ENCODE results near the gene CFAP20.

Gene CFAP20

DNA sequence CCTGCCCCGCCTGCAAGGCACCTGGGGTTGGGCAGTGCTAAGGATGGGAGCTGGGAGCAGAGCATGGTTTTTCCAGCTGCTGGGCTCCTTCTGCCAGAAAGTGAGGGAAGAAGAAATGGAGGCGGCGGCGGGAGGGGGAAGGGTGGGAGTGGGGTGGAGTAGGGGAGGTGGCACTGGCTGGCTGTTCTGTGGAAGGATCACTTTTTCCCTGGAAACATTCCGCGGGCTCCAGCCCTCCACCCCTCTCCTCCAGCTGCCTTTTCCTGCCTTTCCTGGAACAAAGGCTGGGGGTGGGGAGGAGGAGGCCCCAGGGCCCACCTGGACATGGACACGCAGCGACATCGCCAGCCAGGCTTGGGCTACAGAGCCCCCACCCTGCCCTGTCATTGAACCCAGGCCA lies 41.1 kb downstream of the CFAP20 start:
- H3K9me3 ChIP-seq (ENCODE audit: insufficient read depth, low read length) = no peaks in the 10 kb centered on the region
- no peak overlapping the region for H3K4me3 ChIP-seq (ENCODE audit: insufficient read depth, low read length, poor library complexity, severe bottlenecking)
- no peak overlapping the region for H3K4me2 ChIP-seq (ENCODE audit: low read depth, low read length, poor library complexity, severe bottlenecking)
- no peak overlapping the region for H3K9ac ChIP-seq (ENCODE audit: low read length)
- no peaks in the 10 kb centered on the region for H3K36me3 ChIP-seq (ENCODE audit: low read length)
- no peaks in the 10 kb centered on the region for H3K79me2 ChIP-seq (ENCODE audit: insufficient read depth, low read length)
- TF ChIP-seq EZH2phosphoT487 (conservative IDR thresholded peaks at IDR 0.05; ENCODE audit: low read length) = no peak
- TF ChIP-seq CTCF (IDR thresholded peaks at IDR 0.05; ENCODE audit: insufficient read depth, low read length, poor library complexity, severe bottlenecking) = no peak
- no peaks in the 10 kb centered on the region for H3F3A ChIP-seq (ENCODE audit: insufficient read depth)
- H3K27ac ChIP-seq (ENCODE audit: low read depth, low read length) = no peak overlapping the region
- H3K9me2 ChIP-seq (replicated peaks; ENCODE audit: insufficient read depth, low read length) = no peaks in the 10 kb centered on the region
- H4K20me1 ChIP-seq (ENCODE audit: low read depth, low read length) = no peaks in the 10 kb centered on the region
- H3K27me3 ChIP-seq (ENCODE audit: low read length) = no peaks in the 10 kb centered on the region
- no peak overlapping the region for H2AFZ ChIP-seq (ENCODE audit: low read depth, low read length, severe bottlenecking)

GRCh38 chr16:58087209-58087913 lies 41.8 kb downstream of the CFAP20 start:
- Histone ChIP-seq H3K9me2 (replicated peaks; ENCODE audit: insufficient read depth, low read length) (no peaks in the 10 kb centered on the region), H3K9me3 (ENCODE audit: insufficient read depth, low read length) (no peaks in the 10 kb centered on the region), H3K27me3 (ENCODE audit: low read length) (no peaks in the 10 kb centered on the region), H3K4me3 (ENCODE audit: insufficient read depth, low read length, poor library complexity, severe bottlenecking) (no peak overlapping the region), H3K27ac (ENCODE audit: low read depth, low read length) (no peak overlapping the region), H3F3A (ENCODE audit: insufficient read depth) (no peaks in the 10 kb centered on the region), H3K9ac (ENCODE audit: low read length) (no peak overlapping the region), H4K20me1 (ENCODE audit: low read depth, low read length) (no peaks in the 10 kb centered on the region), H2AFZ (ENCODE audit: low read depth, low read length, severe bottlenecking) (no peak overlapping the region), H3K4me2 (ENCODE audit: low read depth, low read length, poor library complexity, severe bottlenecking) (no peak overlapping the region), H3K36me3 (ENCODE audit: low read length) (no peaks in the 10 kb centered on the region), H3K79me2 (ENCODE audit: insufficient read depth, low read length) (no peaks in the 10 kb centered on the region)
- TF ChIP-seq CTCF (IDR thresholded peaks at IDR 0.05; ENCODE audit: insufficient read depth, low read length, poor library complexity, severe bottlenecking) (no peak), EZH2phosphoT487 (conservative IDR thresholded peaks at IDR 0.05; ENCODE audit: low read length) (no peak)

DNA sequence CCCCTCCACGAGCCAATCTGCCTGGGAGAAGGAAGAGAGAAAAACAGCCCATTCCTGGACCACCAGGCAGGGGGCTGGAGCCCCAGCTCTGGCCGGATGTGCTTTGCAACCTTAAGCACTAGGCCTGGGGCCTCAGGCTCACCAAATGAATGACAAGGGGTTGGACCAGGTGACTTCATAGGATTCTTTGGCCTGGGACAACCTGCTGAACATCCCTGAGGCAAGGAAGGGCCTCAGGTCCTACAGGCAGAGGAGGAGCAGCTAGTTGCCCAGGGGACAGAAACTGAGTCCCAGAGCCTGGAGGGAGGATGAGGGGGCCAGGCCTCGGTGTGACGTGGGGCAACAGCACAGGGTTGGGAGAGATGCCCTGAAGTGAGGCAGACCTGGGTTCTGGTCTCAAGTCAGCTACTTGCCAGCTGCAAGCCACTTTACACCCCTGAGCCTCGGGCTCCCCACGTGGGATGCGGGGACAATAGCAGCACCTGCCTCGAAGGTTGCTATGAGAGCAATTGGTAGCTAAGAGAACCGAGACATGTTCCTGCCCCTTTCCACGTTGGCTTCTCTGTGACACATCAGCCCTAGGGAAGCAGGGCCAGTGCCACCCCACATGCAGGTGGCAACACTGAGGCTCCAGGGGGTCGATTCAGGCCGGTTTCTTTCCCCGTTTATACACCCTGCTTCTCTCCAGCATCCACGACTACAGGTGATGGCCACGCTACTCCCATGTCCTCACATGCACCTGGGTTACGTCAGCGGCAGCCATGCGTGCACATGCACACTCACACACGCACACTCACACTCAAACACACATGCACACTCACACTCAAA lies 42.6 kb downstream of the CFAP20 start:
- no peaks in the 10 kb centered on the region for H3K79me2 ChIP-seq (ENCODE audit: insufficient read depth, low read length)
- H3F3A ChIP-seq (ENCODE audit: insufficient read depth) = no peaks in the 10 kb centered on the region
- no peaks in the 10 kb centered on the region for H4K20me1 ChIP-seq (ENCODE audit: low read depth, low read length)
- H3K9ac ChIP-seq (ENCODE audit: low read length) = no peak overlapping the region
- no peaks in the 10 kb centered on the region for H3K27me3 ChIP-seq (ENCODE audit: low read length)
- TF ChIP-seq CTCF (IDR thresholded peaks at IDR 0.05; ENCODE audit: insufficient read depth, low read length, poor library complexity, severe bottlenecking) (no peak), EZH2phosphoT487 (conservative IDR thresholded peaks at IDR 0.05; ENCODE audit: low read length) (no peak)
- H3K27ac ChIP-seq (ENCODE audit: low read depth, low read length) = no peak overlapping the region
- H3K9me2 ChIP-seq (replicated peaks; ENCODE audit: insufficient read depth, low read length) = no peaks in the 10 kb centered on the region
- H2AFZ ChIP-seq (ENCODE audit: low read depth, low read length, severe bottlenecking) = no peak overlapping the region
- no peaks in the 10 kb centered on the region for H3K9me3 ChIP-seq (ENCODE audit: insufficient read depth, low read length)
- H3K36me3 ChIP-seq (ENCODE audit: low read length) = no peaks in the 10 kb centered on the region
- H3K4me3 ChIP-seq (ENCODE audit: insufficient read depth, low read length, poor library complexity, severe bottlenecking) = no peak overlapping the region
- H3K4me2 ChIP-seq (ENCODE audit: low read depth, low read length, poor library complexity, severe bottlenecking) = no peak overlapping the region

Measured in SU-DHL-6 (cell line).